Measurements from ENCODE around the gene TSPO.

- TF ChIP-seq, protein P1, sequence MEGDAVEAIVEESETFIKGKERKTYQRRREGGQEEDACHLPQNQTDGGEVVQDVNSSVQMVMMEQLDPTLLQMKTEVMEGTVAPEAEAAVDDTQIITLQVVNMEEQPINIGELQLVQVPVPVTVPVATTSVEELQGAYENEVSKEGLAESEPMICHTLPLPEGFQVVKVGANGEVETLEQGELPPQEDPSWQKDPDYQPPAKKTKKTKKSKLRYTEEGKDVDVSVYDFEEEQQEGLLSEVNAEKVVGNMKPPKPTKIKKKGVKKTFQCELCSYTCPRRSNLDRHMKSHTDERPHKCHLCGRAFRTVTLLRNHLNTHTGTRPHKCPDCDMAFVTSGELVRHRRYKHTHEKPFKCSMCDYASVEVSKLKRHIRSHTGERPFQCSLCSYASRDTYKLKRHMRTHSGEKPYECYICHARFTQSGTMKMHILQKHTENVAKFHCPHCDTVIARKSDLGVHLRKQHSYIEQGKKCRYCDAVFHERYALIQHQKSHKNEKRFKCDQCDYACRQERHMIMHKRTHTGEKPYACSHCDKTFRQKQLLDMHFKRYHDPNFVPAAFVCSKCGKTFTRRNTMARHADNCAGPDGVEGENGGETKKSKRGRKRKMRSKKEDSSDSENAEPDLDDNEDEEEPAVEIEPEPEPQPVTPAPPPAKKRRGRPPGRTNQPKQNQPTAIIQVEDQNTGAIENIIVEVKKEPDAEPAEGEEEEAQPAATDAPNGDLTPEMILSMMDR (IDR thresholded peaks at IDR 0.05): no peak
- no peak for TF ChIP-seq POLR2A (IDR thresholded peaks at IDR 0.05)
These were observed 56.7 kb downstream of the TSPO start for GRCh38 chr22:43207849-43208702.
